CD4-positive, alpha-beta T cell treated with Interleukin-21 for 1 hour (primary cell): ENCODE results near the gene B4GALT6.
A peak's percentile ranks its signal among the peaks of the same experiment; 100 is the strongest.

Experiments used
- DNase-seq: peaks from one replicate; pipeline ENCODE4 v3.0.0-alpha.2; 2020

B4GALT6 gene

DNA sequence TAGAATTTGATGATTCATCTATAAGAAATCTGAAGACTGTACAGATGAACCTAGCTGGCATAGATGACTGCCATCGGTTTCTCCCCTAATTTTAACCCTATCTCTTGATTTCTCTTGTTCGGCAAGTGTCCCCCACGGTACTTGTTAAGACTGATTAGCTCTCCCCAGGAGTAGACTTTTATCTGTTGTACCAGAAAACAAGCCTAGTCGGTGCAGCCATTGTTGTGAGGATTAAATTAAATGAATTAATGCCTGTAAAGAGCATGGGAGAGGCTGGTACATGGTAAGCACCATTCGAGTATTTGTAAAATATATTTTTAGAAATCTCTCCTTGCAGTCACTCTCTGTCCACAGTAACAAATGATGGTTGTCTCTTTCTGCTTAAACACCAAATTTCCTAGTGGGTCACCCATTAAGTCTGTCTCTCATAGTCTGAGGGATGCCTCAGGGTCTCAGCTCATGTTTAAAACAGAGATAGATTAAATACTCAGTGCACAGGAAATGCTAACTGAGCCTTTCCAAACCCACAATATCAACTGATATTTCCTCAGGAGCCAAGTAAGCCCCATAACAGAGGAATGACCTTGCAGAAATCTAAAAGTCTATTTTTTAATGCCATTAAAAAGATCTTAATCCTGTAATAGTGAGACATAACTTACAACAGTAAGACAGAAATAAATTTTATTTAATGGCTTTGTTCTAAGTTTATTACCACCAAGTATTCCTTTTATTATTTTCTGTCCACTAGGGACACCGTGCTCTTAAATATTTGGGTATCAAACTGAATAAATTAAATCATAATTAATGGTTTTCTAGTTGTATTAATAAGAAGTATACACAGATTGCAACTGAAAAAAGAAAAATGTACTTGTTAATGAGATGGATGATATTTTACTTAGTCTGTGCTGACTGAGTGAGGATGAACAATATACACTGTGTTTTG lies 2.9 kb upstream of the B4GALT6 start:
- no peak for DNase-seq

DNA sequence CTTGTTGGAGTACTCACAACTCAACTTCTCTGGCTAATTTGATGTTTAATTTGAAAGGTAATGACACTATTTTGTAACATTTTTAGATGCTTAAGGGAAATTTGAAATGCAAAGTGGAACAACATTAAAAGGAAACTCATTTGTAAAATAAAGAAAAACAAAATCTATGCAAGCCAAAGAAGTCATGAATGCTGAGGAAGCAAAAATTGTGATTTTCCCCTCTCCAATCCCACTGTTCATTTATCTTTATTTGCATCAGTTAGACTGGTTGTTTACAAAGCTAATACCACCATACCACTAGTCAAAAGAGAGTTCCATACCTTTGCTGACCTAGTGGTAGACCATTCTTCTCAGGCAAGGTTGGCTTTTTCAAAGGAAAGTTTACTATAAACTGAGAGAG lies 2.2 kb upstream of the B4GALT6 start:
- no peak for DNase-seq

DNA sequence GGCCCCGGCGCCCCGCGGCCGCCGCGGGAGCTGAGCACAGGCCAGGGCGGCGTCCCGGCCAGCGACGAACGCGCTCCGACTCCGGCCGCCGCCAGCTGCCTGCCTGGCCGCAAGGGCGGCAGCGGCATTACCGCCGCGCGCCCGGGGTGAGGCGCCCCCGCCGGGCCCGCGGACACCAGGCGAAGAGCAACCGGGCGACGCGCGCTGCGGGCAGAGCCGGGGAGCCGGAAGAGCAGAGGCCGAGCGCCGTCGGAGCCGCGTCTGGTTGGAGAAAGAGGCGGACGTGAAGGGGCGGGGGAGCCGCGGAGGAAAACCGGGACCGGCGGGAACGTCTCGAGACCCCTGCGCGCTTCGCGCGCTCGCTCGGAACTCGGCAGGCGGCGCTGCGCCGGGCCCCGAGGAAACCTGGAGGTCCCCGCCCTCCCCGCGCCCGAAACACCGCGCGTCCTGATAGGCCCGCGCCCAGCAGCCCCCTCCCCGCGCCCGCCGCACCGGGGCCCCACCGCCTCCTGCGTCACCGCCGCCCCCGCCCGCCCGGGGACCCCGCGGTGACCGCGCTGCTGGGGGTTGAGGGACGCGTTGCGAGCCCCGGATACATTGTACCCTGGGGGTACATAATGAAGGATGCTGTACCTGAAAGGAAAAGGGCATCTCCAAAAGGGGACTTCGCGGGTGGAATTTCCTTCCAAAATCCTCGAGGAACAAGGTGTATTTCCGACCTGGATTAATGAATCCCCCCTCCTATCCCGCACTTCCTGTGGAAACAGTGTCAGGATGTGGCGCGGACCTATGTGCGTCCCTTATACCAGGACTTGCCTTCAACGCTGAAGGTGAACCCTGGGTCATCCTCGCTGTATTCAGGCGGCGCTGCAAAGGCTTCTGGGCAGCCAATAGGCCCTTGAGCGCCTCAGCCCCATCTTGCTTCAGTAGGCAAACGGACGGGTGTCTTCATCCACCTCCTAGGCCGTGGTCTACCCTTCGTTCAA lies 1.0 kb upstream of the B4GALT6 start:
- peak; percentile 44 for DNase-seq

DNA sequence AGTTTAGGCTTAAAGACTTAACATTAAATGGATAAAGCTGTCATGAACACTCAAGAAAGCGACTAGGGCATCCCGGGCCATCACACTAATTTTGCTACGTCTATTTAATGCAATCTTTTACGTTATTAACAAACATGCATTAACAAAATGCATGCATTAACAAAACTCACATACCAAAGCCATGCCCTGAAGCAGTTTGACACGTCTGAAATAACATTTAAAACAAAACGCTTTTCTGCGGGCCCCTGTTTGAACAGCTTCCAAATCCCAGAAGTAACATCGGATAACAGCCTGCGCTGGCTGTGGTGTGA lies 458 bp downstream of the B4GALT6 start:
- no peak for DNase-seq

DNA sequence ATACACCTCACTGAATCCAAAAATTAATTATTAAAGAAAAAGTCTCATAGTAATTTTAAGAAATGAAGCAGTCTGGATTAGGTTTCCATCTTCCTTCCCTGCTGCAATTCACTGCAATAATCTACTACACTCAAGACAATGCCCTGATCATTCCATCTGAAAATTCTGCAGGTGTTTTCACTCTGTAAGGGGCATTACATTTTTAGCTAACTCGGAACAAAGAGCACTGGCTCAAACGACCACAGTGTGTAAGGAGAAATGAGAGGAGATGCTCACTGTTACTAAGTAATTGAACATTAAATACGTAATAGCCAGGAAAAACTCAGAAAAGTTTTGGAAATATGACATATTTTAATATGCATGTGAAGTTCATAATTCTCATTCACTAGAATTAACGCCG lies 1.3 kb downstream of the B4GALT6 start:
- no peak for DNase-seq

DNA sequence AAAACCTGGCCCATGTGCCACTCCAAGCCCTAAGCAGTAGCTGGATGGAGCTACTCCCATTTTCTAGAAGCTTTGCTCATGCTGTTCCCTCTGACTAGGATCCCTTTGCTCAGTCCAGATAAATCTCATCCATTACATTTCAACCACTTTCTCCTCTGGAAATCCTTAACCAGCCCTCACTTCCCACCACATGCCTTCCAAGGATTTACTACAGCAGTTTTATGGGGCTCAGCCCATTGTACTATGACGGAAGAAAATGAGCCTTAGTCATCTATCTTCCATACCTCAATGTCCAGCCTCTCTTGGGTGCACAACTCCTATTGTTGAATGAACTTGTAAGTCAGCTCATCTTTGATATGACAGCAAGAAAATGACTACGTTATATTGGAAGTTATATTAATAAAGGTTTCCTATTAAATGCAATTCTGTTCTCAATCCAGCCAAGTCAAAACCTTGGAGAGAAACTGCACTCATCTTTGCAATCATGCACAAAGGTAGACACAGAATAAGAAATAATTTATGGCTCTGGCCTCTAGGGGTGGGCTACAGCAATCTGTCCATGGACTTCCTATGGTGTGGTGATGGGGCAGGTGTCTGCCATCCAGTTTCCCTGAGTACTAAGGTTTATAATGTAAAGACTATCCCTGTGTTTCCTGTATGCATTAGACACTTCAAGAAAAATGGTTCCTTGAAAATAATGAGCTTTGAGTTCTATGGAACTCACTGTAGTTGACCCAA lies 3.4 kb downstream of the B4GALT6 start:
- DNase-seq = no peak

DNA sequence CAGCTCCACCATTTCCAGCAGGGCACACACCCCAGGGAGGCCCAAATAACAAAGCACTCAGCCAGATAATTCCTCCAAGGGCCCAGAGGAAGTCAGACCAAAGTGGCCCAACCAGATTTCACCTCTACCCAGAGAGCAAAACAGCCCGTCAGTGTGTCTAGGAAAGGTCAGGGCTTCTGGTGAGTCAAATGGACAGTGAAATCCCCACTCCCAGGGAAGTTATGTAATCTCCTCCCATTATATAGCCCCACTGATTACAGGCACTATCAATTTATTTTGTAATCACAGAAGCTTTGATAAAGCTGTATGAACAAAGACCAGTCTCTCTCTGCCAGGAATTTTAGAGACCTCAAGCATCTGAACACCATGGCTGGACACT lies 4.0 kb downstream of the B4GALT6 start:
- no peak for DNase-seq

DNA sequence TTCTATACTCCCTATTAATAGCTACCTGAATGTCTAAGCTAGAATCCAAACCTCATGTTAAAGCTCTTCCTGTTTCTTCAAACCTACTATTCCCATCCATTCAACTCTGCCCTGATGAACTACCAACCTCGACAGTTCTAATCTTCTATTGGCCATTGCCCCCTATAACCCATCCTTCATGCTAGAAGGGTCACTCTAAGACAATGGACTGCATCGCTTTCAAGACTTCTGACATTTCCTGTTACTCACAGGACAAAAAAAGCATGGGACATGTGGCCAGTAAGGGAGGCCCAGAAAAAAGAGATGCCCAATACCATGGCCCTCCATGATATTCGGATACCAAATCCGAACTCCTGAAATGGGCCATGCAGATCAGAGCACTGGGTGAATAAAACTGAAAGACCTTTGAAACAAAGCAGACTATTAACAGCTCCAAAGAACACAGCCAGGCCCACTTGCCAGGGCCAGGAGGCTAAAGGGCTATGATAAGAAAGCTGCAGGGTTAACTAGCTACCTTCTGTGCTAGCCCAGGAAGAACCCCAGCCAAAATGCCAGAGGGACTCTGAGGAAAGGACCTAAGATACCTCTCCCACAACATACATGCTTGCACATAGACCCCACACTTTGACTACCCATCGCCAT lies 4.5 kb downstream of the B4GALT6 start:
- DNase-seq = no peak

DNA sequence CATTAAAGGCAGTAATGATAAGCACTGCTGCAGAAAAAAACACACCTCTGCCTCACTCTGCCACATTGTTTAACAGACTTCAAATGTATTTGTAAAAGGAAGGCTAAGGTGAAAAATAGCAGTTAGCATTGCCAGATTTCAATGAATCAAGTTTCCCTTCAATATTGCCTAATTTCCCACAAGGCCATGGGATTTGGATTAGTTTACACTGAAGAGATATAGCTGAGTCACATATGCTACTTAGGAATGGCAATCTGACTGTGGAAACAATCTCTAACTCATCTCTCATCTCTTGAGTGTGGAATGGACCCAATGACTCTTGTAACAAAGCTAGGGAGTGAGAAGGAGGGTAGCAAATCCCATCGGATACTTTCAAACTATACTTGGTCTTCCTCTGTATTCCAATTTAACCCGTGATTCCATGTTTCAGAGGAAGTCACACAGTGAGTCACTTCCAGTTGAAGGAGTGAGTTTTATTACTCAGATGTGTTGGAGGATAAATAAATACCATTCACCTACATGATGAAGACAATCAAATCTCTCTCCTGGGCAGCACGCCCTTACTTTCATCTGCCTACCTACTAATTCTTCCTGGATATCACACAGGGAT lies 5.1 kb downstream of the B4GALT6 start:
- DNase-seq = no peak

DNA sequence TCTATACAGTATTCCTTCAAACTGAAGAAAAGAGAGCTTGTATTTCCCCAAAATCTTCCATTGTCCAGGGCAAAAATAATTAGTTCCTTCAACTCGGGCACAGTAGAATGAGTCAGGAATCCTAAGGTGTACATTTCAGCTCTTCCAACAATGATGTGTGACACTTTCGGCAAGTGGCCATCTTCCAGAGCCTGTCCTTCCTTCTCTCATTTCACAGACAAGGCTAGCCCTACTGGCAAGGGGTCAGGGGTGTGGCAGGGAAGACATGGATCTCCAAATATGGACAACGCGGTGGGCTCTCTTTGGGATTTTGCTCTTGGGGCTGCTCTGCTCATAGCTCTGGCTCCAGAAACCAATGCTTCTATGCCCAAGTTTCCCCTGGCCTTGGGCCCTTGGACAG lies 6.0 kb downstream of the B4GALT6 start:
- DNase-seq = no peak

DNA sequence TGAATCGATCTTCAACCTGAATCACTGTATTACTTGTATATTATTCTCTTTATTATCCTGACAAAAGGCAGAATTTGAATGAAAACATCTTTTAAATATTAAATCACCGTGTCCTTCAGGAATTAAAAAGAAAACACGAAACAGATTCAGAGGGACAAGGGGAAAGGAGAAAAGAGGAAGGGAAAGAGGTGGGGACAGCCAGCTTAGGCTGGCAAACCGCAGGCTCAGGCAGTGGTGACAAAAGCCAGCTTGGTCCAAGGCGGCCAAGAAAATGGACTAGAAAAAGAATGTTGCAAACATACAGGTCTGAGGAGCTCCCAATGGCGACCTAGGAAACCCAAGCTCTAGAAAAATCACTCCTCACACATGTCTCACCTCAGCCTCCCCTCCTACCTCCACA lies 6.8 kb downstream of the B4GALT6 start:
- no peak for DNase-seq

DNA sequence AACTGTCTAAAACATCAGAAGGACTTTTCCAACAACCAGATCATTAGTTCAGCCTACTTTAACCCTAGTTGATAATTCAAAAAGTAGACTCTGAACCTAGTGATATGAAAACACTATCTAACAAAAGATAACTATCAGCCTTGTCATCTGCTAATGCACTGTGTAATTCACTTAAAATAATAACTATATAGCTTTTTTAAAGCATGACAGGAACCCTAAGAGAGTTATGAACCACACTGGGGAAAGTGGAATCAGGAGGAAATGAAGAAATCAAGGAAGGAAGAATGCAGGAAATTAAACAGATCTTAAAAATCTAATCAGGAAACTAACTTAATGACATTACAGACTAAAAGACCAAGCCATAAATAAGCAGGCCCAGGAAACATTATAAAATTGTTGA lies 9.0 kb downstream of the B4GALT6 start:
- no peak for DNase-seq

DNA sequence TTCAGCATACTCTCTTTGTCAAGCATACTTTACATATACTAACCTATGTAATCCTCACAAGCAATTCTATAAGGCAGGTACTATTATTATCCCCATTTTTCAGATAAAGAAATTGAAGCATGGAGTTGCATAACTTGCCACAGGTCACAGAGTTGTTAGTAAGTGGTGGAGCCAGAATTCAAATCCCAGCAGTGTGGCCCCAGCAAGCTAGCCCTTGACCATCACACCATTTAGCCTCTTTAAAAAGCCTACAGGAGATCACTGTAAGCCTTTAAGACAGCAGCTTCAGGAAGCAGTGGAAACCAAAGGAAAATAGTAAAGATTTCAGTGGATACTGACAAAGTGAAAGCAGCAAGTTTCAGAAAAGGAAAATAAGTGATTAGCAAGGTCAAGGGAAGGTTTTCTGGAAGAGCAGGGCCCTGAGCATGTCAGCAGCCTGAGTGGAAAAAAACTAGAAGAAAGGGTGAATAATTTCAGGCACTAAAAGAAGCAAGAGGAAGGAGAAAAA lies 11.7 kb downstream of the B4GALT6 start:
- DNase-seq = no peak

DNA sequence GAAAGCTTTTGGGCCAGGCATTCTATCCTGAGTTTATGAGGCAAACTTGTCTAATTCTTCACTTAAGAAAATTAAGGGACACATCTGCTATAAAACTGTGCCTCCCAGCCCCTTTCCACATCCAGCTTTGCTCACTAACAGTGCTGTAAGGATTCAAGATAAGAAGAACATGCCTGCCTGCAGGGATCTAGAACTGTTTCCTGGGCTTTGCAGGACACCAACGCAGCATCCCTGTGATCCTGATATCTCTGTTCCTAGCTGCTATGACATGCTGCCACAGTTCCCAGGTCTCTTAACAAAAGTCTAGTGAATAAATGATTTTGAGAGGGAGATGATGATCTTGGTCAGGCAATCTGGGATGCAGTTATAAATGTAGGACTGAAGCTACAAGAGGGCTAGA lies 12.4 kb downstream of the B4GALT6 start:
- no peak for DNase-seq

DNA sequence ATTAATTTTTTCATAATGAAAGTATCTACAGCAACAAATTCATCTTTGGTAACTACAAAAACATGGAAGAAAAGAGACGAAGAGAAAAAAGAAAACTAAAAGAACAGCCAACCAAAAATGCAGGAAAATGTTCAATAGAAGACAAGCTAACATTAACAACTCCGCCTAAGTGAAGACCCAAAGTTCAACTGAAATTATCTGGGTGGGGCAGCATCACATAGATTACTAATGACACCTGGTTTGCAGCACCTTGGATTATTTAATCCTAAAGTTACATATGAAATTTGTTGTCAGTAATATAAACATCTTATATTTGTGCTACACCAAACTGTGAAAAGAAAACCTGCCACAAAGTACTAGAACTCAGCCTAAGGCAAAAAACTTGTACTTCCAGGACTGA lies 14.8 kb downstream of the B4GALT6 start:
- no peak for DNase-seq

DNA sequence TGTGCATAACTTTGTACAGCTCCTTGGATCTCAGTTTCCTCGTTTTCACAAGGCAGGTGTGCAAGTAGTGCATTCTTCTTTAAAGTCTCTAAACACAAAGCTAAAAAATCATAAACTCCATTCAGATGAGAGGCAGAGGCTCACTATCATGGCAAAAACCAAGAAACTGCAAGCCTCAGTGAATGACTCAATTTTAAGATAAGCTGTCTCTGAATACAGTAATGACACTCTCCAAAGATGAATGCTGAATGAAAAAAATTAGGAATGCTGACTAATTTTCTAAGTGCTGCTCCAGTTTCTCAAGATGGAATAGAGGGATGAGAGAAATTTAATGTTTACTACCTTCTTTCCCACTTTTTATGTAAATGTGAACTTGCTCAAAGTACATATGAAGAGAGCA lies 17.2 kb downstream of the B4GALT6 start:
- no peak for DNase-seq

DNA sequence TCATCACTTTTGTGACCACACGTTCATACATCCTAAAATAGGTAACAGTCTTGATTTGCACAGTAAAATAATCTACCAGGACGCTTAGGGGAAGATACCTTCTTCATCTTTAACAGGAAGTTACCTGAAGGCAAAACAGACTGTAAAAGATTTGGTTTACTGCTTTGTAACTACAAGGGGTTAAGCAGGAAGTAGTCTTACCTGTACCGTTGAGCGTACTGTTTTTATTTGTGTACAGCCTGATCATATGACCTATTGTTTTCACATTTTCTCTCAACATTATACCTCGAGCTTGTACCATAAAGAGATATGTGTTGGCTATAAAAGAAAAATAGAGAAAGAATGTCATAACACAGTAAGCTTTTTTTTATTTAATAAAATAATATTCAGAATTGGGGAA lies 18.3 kb downstream of the B4GALT6 start:
- no peak for DNase-seq

DNA sequence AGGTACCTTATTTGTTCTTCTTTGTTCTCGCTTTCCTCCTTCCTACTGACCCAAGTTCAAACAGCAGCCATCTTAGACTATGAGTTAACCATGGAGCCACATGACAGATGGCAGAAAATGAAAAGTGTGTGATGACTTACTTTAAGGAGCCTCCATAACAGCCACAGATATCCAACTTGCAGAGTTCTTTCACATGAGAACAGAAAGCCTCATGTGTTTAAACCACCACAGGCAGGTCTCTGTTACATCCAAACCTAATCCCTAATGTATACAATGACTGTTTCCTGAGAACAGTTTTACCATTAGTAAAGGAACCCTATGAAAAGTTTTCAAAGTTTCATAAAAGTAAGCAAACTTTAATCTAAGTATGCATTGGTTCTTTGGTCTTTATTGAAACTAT lies 20.3 kb downstream of the B4GALT6 start:
- no peak for DNase-seq

DNA sequence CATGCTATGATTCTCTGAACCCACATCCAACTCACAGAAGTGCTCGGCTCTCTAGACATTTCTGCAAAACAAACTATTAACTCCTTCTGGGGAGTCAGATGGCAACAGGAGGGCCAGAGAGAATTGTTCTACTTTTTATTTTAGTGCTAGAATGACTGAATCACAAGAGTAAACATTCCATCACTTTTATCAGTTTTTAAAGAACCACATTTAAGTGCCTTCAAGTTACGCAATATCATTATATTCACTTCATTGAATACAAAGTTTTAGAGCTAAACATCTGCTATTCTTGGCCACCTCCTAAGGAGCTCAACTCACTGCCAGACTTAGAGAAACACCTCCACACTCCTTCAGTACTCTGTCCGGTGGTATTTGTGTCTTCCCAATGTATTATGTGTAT lies 22.4 kb downstream of the B4GALT6 start:
- DNase-seq = no peak

DNA sequence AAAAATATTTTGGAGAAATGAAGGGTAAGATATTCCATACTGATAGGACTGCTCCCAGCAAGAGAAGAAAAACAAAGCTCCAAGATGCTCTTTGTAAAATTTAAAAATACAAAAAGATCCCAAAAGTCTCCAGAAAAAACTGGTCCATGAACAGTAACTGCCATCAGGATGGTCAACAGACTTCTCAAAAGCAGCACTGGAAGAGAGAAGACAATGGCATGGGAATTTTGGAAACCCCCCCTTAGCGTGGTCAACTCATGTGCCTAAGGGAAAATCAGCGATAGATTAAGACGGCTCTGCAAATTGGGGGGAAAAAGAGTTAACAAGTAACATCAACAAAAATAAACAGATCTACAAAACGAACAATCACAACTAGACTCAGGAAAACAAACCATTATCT lies 23.6 kb downstream of the B4GALT6 start:
- no peak for DNase-seq

DNA sequence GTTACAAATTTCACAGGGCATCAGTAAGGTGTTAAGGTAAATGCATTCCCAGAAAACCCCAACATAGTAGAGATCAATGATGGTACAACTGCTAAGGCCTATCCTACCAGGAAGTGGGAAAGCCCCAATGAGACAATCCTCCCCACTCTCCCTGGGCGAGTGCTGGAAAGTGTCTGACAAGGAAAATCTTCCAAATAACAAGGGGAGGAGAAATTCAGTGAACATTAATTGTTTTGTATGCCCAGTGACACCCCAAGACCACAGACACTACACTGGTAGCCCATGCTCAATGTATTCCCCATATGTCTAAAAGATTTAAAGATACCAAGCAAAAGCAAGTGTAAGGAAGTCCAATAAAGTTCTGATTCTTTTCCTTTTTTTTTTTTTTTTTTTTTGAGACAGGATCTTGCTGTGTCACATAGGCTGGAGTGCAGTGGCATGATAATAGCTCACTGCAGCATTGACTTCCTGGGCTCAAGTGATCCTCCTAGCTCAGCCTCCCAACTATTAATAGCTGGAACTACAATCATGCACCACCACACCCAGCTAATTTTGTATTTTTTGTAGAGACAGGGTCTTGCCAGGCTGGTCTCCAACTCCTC lies 24.7 kb downstream of the B4GALT6 start:
- no peak for DNase-seq
